ENCODE data around the gene DCHS2.

DNA sequence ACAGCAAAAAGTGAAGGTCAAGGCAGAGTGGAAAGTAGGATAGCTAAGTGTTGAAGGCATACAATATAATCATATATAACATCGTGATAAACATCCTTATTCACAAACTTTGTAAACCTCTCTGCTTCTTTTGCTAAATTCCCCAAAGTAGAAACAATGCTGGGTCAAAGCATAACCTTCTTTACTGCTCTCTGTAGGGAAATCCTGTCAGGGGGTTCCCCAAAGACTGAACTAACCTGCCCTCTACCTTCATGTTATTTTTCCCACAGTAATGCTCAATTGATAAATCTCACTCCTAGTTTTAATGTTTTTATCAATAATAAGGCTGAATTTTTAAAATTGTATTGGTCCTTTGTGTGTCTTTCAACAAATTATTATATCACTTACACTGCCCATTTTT lies 55.7 kb downstream of the DCHS2 start:
- TF ChIP-seq, protein P1, sequence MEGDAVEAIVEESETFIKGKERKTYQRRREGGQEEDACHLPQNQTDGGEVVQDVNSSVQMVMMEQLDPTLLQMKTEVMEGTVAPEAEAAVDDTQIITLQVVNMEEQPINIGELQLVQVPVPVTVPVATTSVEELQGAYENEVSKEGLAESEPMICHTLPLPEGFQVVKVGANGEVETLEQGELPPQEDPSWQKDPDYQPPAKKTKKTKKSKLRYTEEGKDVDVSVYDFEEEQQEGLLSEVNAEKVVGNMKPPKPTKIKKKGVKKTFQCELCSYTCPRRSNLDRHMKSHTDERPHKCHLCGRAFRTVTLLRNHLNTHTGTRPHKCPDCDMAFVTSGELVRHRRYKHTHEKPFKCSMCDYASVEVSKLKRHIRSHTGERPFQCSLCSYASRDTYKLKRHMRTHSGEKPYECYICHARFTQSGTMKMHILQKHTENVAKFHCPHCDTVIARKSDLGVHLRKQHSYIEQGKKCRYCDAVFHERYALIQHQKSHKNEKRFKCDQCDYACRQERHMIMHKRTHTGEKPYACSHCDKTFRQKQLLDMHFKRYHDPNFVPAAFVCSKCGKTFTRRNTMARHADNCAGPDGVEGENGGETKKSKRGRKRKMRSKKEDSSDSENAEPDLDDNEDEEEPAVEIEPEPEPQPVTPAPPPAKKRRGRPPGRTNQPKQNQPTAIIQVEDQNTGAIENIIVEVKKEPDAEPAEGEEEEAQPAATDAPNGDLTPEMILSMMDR (conservative IDR thresholded peaks at IDR 0.05): no peak
- TF ChIP-seq EZH2 (IDR thresholded peaks at IDR 0.05; ENCODE audit: low read depth): no peak
